HuH-7.5 (cell line): ENCODE data around the gene SPRYD3.
A peak's percentile ranks its signal among the peaks of the same experiment; 100 is the strongest.
"Not testable (repeated sequence)": the region's sequence is repeated elsewhere in the genome, so short reads cannot be mapped to it uniquely, and the experiment has no call there.

Source experiments
- DNase-seq: peaks from one replicate; pipeline ENCODE4 v3.0.0; 2011; ENCODE audit warnings: low spot score

SPRYD3 gene

GRCh38 chr12:53079226-53080117 is at the start of gene SPRYD3:
Gene SPRYD3, minus strand, starts transcription at chr12:53079390. Its CDS starts 57 bp downstream, at chr12:53079333.
- peak; percentile 100 for DNase-seq

- no peak for DNase-seq
Measured at GRCh38 chr12:53127169-53127568, 48.0 kb upstream of the SPRYD3 start.

- DNase-seq: no peak
Measured at GRCh38 chr12:53124352-53124723, 45.1 kb upstream of the SPRYD3 start.

GRCh38 chr12:53123578-53124351 is 44.6 kb upstream of the SPRYD3 start:
- no peak for DNase-seq

GRCh38 chr12:53122961-53123468 is 43.8 kb upstream of the SPRYD3 start:
- no peak for DNase-seq

- DNase-seq: no peak
Measured at GRCh38 chr12:53120685-53121525, 41.7 kb upstream of the SPRYD3 start.

- no peak for DNase-seq
Measured at GRCh38 chr12:53118751-53119300, 39.6 kb upstream of the SPRYD3 start.

GRCh38 chr12:53115891-53116648 is 36.9 kb upstream of the SPRYD3 start:
- no peak for DNase-seq

GRCh38 chr12:53115112-53115890 is 36.1 kb upstream of the SPRYD3 start:
- no peak for DNase-seq

GRCh38 chr12:53113951-53114350 is 34.8 kb upstream of the SPRYD3 start:
- DNase-seq: no peak

GRCh38 chr12:53113136-53113705 is 34.0 kb upstream of the SPRYD3 start:
- DNase-seq: no peak

- DNase-seq: not testable (repeated sequence)
Measured at GRCh38 chr12:53112431-53112830, 33.2 kb upstream of the SPRYD3 start.

- no peak for DNase-seq
Measured at GRCh38 chr12:53107122-53107521, 27.9 kb upstream of the SPRYD3 start.

- no peak for DNase-seq
Measured at GRCh38 chr12:53105712-53106439, 26.7 kb upstream of the SPRYD3 start.

GRCh38 chr12:53105256-53105655 is 26.1 kb upstream of the SPRYD3 start:
- no peak for DNase-seq

- no peak for DNase-seq
Measured at GRCh38 chr12:53103860-53104305, 24.7 kb upstream of the SPRYD3 start.

- DNase-seq: peak; percentile 57
Measured at GRCh38 chr12:53102883-53103807, 24.0 kb upstream of the SPRYD3 start, which contains the start of gene SOAT2. Gene SOAT2, plus strand, starts transcription at chr12:53103486. Its CDS starts 92 bp downstream, at chr12:53103578.
